ENCODE results near the gene SLC25A34.

The SLC25A34 gene

DNA sequence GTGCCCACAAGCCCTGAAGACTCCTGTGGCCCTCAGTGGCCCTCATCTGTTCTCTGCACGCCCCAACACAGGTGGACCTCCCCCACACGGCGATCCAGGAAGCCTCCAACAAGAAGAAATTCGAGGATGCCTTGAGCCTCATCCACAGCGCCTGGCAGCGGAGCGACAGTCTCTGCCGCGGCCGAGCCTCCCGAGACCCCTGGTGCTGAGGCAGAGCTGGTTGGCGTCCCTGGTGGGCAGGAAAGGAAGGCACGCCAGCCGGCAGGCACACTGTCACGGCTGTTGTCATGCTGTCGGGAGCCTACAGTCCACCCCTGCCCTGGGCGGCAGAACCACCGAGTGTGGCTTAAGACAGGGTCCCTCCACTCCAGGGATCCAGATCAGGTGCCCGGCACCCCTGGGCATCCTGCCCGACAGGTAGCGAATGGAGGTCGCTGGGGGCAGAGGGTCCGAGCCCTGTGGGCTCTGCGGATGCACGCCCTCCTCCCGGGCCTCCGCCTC is 2.3 kb upstream of the SLC25A34 start:
- DNase-seq = no peak

DNA sequence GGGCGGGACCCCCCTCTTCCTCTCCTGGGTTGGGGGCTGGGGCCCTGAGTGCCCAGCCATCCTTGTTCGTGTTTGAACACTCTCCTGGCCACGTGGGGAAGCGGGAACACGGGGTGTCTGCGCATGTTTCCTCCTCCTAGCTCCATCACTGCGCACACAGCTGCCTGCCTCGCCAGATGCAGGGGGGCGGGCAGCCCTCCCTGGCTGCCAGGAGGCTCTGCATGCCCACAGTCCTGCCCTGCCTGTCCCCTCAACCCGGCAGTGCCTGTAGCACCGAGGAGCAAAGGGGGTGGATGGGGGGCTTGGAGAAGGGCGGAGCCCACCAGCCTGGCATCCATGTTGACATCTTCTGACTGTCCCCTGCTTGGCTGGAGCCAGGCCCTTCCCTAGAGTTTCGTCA is 1.8 kb upstream of the SLC25A34 start:
- DNase-seq = no peak

DNA sequence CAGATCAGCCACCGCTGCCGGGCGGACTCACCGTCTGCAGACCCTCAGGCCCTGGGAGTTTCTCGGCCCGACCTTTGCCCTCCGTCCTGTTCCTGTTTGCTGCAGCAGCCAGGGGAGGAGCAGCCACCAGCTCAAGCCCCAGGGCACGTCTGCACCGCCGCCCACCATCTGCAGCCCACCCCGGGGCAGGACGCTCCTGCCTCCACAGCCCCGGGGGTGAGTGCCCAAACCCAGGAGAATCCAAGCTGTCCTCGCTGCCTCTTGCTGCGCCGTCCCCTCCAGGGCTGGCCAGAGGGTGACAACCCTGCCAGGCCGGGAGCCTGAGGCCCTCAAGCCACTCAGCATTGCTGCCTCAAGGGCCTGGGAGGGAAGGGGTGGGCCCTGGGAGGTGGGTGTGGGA is 1.2 kb upstream of the SLC25A34 start:
- DNase-seq = no peak

- no peak for DNase-seq
Observed at GRCh38 chr1:15735304-15736037, 587 bp upstream of the SLC25A34 start.

- no peak for DNase-seq
Observed at GRCh38 chr1:15736892-15737261, 819 bp downstream of the SLC25A34 start.

DNA sequence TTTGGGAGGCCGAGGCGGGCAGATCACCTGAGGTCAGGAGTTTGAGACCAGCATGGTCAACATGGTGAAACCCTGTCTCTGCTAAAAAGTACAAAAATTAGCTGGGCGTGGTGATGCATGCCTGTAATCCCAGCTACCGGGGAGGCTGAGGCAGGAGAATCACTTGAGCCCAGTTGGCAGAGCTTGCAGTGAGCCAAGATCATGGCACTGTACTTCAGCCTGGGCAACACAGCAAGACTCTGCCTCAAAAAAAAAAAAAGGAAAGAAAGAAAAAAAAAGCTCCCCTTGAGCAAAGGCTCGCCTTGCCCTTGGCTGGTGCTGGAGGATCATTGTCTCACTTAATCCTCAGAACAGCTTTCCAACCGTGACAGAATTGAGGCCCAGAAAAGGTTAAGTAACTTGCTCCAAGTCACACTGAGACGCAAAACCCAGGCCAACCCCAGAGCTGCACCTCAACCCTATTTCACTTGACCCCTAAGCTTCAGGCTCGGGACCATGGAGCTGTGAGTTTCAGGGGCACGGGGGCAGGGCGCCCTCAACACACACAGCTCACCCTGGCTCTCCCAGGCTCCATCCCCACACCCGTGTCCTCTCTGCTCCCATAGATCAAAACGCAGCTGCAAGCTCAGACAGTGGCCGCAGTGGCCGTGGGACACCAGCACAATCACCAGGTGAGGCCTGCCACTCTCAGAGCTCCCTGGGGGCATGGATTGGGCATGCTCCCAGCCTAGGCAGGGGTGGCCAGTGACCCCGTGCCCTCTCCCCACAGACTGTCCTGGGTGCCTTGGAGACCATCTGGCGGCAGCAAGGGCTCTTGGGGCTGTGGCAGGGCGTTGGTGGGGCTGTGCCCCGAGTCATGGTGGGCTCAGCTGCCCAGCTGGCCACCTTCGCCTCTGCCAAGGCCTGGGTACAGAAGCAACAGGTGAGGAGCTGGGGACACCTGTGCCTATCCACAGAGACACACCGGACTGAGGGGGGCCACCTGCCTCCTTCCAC is 1.6 kb downstream of the SLC25A34 start:
- no peak for DNase-seq

DNA sequence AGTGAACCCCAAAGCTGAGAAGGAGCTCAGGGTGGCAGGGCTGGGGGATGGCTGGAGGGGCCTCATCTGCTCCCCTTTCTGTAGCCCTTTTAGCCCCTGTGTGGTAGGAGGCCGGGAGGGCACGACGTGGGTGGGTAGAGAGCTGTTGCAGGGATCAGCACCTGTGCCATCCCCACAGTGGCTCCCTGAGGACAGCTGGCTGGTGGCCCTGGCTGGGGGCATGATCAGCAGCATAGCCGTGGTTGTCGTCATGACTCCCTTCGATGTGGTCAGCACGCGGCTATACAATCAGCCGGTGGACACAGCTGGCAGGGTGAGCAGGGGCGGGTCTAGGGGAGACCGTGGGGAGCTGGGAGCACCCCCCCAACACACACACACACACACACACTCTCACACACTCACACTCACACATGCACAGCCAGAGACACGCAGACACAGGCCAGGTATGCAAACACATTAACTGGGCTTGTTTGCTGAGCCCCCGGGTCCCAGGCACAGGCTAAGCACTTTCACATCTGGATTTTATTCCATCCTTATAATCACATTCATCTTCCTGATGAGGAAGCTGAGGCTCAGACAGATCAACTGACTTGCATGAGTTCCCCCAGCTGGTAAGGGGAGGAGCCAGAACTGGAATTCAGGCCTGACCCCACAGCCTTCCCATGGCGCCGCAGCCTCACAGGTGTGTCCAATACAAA is 2.5 kb downstream of the SLC25A34 start:
- no peak for DNase-seq

GRCh38 chr1:15739259-15739658 is 3.2 kb downstream of the SLC25A34 start:
- no peak for DNase-seq

- no peak for DNase-seq
Observed at GRCh38 chr1:15739745-15740144, 3.7 kb downstream of the SLC25A34 start.

DNA sequence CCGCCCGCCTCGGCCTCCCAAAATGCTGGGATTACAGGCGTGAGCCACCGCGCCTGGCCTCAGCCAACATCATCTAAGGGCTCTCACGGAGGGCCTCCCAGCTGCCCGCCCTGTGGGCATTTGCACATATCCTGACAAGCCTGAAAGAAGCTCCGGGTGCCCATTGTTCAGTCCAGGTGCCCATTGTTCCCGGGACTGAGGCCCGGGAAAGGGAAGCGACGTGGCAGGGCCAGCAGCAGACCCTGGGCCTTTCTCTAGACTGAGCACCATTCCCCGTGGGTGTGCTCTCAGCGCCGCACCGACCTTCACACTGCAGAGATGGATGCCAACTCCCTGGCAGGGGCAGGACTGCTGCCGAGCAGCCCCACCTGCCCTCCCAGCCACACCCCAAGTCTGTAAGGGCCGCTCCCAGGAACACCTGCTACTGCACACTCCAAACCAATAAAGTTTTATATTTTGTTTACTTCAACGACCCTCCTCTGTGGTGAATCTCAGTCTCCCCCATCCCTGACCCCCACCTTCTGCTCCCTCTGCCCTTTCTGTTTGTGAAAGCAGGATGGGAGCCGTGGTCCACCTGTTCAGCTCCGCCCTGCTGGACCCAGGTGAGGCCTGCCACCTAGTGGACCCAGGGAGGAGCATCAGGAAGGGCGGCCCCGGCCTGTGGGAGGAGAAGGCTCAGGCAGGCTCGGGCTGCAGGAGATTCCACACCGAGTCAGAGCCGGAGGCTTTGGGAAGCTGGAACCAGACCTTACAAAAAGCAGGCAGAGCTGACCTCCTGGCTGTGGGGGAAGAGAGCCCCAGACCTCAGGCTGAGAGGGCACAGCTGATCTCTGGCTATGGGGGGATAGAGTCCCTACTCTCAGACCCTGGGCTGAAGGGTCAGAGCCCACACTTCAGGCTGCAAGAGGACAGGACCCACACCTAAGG is 5.1 kb downstream of the SLC25A34 start:
- peak; percentile 67 for DNase-seq

- no peak for DNase-seq
Observed at GRCh38 chr1:15742339-15742801, 6.3 kb downstream of the SLC25A34 start, which contains the start of gene TMEM82. TSS of gene TMEM82 (plus strand) at chr1:15742499. CDS start at chr1:15742560, 61 bp downstream.

DNA sequence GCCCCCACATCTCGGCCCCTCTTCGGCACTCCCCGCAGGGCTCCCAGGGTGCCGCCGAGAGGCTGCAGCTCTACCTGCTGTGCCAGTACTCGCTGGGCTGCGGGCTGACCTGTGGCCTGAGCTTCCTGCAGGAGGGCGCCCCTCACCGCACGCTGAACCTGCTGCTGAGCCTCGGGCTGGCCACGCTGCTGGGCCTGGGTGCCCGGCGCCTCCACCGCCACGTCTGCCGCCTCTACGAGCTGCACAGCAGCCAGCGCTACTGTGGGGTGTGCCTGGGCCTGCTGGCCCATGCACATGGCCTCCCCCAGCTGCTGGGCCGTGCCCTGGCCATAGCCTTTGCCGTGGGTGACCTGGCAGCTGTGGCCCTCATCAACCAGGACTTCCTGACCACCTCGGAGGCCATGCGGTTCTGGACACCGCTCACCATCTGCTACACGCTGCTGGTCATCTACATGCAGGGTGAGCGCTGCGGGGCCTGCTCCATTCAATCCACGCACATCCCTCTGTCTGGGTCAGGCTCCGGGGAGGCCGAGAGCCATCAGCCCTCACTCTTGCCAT is 8.1 kb downstream of the SLC25A34 start:
- DNase-seq = no peak

DNA sequence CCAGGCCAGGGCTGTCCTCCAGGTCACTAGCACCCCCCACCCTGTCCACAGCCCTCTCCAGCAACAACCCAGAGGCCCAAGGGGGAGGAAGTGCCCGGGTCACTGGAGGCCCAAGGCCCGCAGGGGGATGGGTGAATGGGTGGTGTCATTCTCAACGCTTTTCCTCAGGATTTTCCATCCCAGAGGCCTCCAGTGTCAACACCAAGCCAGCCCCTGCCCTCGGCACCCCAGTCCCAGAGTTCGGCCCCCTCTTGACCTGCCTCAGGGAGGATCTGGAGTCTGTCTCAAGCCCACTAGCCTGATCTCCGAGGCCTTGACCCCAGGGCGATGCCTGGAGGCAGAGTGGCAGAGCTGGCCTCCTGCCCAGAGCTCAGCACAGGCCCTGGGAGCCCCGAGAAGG is 11.3 kb downstream of the SLC25A34 start:
- DNase-seq = no peak

GRCh38 chr1:15748264-15748663 is 12.2 kb downstream of the SLC25A34 start:
- DNase-seq = no peak

DNA sequence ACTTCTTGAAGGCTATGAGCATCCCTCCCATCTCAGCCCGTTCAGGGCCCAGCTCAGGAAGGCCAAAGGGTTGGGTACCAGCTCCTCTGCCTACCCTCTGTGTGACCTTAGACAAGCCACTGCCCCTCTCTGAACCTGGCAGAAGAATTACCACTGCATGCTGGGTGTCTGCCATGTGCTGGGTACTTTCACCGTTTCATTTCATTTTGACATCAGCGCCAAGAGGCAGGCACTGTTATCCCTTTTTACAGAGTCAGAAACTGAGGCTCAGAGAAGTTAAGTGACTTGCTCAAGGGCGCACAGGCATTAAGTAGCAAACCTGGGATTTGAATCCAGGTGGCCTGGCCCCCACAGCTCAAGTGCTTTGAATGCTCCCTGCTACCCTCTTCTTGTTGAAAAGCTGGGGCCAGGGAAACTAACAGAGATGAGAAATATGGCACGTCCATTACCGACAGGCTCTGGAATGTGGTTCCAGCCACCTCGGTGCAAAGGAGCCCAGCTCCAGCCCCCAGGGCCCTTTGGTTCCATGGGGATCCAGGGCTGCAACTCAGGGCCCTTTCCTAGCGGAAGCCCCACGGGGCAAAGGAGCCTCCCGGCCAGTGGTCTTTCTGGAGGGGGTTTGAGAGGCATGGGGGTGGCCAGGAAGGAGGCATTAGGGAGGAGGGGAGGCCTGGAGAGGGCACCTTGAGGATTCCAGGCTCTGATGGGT is 12.8 kb downstream of the SLC25A34 start:
- no peak for DNase-seq

GRCh38 chr1:15749399-15750291 is 13.6 kb downstream of the SLC25A34 start:
- no peak for DNase-seq

DNA sequence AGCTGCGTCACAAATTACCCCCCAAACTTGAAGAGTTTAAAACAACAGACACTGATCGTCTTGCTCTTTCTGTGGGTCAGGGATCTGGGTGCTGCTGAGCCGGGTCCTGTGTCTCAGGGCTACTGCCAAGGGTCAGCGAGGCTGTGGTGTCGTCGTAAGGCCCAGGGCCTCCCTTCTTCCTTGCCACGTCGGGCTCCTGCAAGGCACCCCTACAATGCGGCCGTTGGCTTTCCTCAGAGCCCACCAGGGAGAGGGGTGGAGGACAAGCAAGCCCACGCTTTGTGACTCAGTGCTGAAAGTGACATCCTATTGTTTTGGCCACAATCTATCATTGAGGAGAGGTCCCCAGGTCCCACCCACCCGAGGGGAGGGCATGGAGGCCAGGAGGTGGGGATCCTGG is 14.9 kb downstream of the SLC25A34 start:
- DNase-seq = no peak

- no peak for DNase-seq
Observed at GRCh38 chr1:15751717-15752116, 15.7 kb downstream of the SLC25A34 start.

GRCh38 chr1:15753776-15754175 is 17.7 kb downstream of the SLC25A34 start:
- no peak for DNase-seq
